C1 segment of cervical spinal cord (tissue), 14 donors: ENCODE measurements around the gene HOXC5.

ENCODE experiments used
- DNase-seq, 14 donors: peaks; one replicate each; lab custom pipeline; 2025; lab: John Stamatoyannopoulos, UW

The HOXC5 gene

DNA sequence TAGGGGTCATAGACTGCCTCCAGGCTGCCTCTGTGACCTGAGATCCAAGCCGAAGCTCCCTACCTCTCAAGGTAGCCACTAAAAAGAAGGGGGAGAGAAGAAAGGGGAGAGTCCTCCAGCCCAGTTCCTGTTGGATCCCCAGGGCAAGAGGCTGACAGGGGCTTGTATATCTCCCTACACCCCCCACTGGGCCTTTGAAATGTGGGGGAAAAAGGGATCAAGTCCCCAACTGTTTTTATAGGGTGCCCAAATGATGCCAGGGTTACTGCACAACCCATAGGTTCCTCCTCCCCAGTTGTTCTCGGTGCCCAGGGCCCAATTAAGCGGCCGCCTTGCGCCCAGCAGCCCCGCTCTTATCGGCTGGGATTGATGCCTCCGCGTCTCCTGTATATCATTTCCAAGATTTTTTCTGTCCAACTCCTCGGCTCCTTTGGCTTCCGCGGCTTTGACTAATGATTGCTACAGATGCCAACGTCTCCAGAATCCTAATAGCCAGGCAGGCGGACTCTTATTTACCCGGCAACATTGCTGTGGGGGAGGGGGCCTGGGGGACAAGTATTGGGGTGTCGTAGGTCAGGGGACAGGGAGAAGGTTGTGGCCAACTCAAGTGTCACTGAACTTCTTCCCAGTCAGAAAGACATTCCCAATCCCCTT, 13.1 kb downstream of the HOXC5 start:
- no peak for DNase-seq

DNA sequence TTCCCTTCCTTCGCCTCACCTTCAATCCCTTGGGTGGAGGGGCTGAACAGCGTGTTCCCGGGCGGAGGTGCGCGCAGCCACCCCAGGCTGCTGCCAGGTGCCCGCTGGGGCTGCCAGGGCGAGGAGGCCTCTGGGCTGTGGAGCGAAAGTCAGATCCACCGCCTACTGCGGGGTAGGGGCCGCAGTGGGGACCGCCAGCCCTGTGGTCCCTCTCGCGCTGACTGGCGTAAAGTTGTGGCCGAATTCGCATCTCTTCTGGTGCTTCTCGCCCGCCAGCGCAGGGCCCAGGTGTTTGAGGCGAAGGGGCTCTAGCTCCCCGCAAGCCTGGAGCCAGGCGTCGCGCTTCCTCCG, 13.9 kb downstream of the HOXC5 start:
- DNase-seq = no peak

DNA sequence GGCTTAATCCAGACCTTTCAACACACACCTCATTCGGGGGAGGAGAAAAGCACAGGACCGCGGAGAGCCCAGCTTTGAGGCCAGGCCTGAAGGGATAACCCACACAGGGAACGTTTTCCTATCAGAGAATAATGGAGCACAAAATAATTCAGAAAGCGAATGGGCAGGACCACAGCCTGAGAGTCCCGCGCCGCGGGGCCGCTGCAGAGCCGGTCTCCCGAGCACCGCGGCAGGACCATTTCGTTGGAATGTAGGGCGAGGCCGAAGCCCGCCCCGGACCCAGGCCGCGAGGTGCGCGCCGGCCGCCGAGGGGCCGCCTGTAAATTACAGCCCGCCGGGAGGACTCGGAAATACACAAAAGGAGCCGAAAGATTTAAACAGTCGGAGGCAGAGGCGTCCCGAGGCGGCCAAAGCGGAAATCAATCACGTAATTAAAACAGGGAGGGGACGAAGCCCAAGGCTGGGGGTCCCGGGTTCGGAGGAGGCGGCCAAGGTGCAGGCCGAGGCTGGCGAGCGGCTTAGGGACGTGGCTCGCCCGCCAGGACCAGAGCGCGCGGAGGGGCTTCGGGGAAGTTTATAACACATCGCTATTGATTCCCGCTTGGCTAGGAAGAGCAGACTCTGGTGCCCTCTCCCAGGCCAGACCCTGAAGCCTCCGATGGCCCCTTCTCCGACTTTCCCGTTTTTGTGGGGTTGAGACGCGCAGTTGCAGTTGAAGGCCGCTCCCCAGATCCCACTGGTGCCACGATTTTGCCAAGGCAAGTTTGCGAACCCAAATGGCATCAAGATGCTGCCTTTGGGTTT, 14.5 kb downstream of the HOXC5 start:
- DNase-seq = no peak

DNA sequence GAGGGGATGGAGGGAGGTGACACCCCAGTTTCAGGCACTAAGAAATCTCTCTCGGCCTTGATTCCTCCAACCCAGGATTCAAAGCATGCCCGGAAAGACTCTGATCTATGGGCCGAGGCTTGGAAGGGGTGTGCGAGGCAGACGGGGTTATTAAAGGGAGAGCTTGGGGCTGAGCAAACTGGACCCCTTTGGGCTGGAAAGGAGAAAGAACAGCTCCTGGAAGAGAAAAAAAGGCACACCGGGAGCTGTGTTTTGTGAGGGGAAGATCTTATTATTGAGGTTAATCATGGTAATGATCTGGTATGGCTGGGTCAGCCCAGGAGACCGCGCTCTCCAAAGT, 15.1 kb downstream of the HOXC5 start:
- no peak for DNase-seq

DNA sequence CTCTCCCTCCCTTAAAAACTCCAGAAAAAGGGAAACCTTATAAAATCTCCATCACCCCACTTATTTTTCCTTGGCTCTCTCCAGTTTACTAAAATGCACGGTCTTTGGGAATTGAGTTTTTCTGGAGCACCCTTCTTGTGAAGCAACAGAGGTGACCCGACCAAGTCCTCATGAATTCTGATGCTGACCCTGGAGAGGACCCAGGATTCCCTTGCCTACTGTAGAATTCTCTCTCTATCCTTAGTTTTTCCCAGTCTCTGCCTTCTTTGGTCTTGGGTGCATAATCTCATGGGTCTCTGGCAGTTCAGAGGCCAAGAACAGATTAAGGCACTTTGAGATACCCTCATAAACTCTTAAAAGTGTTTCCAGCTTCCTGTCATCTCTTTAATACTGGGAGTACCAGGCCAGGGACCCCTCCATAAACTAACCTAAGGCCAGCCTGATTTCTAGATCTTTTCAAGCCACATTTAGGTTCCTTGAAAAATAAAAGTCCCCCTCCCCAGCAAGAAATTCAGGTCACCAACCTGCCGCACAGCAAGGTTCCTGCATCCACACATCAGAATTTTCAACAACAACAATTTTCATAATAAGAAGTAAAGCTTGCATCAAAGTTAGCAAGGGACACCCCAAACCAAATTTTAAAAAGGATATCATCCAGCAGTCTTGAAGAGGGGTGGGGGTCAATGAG, 15.7 kb downstream of the HOXC5 start:
- no peak for DNase-seq

DNA sequence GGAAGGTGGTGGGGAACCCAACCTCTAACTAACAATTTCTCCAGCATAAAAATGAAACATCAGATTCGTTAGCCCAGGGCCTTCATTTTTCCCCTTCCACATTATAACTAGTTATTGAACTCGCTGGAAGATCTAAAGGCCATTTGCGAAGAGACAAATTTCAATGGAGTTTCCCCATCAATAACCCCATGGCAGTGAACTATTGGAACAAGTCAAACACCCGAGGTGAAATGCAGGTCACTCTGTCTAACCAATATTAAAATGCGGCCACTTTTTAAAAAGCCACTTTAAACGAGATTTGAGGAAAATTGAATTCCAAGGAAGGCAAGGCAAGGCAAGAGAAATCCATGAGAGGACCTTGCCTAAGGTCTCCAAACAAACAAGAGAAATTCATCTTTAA, 16.3 kb downstream of the HOXC5 start:
- DNase-seq = no peak

DNA sequence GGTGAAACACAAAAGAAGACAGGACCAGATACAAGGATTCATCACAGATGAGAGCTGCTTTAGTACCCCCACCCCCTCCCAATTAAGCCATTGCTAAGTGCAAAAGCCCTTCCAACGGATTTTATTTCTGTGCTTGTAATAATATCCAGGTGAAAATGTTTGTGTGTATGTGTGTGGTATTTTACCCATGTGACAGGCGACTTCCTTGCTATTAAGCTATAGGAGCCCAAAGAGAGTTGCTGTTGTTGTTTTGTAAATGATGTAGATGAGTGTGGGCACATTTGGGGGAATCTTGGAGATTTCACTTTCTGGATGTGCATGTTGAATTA, 17.6 kb downstream of the HOXC5 start:
- DNase-seq = no peak

DNA sequence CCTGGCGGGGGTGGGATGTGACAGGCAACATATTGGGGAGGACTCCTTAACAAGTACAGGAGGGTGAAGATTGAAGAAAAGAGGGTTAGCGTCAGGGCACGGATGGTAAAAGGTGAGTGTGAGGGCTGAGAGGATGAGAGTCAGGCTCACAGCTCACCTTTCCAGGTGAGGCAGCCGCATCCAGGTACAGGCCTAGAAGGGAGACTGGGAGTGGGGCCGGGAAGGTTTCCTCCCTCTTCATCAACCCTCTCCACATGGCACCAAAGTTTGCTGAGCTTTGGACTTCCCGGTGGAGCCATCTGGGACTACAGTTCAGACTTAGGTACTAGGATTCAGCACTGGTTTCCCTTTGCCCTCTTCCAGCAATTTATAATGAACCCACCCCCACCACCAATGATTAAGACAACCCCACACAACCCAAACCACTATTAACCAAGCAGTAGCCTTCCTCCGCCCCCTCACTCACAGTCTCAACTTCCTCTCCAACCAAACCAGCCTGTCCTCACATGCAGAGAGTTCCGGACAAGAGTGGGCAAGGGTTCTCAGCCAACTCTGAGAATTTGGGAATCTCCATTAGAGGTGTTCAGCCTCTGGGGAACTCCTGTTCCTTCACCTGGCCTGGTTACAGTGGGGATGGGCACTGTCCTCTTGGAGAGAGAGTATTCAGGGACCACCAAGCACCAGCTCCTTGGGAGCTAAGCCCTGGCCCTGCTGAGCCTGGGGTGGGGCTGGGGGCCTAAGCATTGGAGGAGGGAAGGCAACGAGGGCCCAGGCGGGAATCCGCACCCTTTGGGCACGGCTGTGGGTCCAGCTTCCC, 18.4 kb downstream of the HOXC5 start:
- no peak for DNase-seq

DNA sequence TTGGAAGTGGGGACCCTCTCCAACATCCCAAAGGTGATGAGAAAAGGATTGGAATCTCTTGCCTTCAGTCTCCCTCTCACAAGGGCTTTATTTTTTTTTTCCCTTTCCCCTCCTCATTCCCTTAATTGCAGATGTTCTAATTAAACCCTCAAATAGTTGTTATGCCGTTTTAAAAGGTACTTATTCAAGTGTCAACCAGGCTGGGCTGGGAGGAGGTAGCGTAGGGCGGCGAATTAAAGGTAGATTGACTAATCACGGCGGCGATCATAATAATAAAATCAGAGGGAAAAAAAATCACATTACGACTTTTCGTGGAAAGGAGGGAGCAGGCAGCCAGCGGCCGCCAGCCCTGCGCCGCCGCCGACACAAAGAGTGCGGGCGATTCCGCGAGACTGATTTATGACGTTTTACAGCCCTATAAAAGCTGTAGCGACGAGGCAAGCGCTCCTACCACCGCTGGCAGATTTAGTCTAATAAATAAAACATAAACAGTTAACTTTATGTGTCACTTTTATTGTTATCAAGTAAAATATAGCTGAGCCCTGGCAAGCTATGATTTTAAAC, 19.1 kb downstream of the HOXC5 start:
- no peak for DNase-seq

DNA sequence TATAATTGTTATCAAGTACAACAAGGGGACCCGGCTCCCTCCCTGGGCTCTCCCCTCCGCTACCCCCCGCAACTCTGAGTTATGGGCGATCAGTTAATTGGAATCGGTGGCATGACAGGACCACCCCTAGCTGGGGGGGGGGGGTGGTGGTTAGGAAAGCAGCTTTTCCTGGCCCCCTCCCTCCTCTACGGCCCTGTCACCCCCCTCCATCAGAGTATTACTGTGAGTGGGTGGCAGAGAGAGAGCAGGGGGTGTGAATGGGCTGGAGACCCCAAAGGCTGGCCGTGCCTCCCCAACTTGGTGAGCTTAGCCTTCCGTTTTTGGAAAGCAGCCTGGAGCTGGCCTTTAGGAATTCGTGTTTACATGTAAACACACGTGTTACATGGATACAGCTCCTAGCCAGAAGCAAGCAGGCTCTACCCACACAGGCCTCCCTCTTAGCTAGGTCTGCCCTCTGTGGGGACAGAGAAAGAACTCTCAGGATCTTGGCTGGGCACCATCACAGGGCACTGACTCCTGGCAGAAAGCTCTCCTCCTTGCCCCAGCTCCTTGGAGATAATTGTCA, 19.7 kb downstream of the HOXC5 start:
- peak in 1 of 14 donors; percentile 59 for DNase-seq

DNA sequence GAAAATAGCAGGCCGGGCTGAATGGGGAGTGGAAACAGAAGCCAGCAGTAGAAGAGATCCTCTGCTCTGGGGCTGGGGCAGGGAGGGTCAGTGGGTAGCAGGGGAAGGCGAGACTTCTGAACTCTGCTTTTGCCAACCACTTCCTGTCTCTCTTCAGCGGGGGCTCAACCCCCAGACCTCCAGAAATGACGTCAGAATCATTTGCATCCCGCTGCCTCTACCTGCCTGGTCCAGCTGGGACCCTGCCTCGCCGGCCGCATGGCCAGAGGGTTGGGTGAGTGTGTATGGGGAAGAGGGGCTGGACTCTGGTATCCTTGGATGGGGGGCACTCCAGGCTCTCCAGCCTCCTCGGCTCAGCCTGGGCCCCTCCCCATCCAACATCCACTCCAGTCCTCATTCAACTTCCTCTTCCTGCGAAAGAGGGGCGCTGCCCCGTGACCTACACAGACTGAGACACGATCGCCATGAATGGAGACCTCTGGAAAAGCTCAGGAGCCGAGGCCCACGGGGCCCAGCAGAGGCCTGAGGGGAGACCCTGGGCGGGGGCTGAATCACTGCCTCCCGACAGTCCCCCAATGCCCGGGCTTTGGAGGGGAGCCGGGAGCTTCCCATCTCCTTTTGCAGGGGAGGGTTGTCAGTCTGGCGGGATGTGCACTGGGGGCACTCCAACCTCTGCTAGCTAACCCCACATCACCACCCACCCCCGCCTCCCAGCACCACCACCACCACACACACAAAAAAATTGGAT, 20.3 kb downstream of the HOXC5 start:
- peak in 9 of 14 donors; percentile 39 to 78 (median 74) for DNase-seq

DNA sequence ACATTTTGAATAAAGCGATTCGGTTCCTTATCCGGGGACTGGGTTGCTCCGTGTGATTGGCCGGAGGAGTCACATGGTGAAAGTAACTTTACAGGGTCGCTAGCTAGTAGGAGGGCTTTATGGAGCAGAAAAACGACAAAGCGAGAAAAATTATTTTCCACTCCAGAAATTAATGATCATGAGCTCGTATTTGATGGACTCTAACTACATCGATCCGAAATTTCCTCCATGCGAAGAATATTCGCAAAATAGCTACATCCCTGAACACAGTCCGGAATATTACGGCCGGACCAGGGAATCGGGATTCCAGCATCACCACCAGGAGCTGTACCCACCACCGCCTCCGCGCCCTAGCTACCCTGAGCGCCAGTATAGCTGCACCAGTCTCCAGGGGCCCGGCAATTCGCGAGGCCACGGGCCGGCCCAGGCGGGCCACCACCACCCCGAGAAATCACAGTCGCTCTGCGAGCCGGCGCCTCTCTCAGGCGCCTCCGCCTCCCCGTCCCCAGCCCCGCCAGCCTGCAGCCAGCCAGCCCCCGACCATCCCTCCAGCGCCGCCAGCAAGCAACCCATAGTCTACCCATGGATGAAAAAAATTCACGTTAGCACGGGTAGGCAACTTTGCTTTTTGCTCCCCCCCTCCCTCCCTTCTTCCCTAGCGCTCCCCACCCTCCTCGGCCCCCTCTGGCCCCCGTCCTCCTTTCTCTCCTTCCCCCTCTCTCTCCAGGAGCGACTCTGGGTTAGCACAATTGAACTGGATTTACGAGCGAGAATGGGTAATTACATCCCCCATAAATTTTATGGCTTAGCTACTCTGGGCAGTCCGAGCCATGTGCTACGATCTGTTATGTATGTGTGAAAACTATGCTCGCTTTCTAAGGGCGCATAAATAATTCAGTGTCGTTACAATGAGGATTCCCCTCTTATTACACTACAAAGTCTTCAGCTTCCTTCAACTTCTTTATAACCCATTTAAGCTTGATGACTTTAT, 21.2 kb downstream of the HOXC5 start, which contains the start of gene HOXC4:
Gene HOXC4, plus strand, starts transcription at position 85 of the 991 bp plus-strand sequence. Its CDS starts 88 bp downstream, at position 173.
- DNase-seq = peak in 4 of 14 donors; percentile 27 to 64 (median 51)

DNA sequence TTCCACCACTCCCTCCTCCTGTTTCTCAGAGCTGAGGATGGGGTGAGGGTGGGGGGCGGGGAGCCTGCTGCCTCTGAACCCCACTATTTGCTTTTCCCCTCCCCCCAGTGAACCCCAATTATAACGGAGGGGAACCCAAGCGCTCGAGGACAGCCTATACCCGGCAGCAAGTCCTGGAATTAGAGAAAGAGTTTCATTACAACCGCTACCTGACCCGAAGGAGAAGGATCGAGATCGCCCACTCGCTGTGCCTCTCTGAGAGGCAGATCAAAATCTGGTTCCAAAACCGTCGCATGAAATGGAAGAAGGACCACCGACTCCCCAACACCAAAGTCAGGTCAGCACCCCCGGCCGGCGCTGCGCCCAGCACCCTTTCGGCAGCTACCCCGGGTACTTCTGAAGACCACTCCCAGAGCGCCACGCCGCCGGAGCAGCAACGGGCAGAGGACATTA, 21.9 kb downstream of the HOXC5 start:
- DNase-seq = no peak

DNA sequence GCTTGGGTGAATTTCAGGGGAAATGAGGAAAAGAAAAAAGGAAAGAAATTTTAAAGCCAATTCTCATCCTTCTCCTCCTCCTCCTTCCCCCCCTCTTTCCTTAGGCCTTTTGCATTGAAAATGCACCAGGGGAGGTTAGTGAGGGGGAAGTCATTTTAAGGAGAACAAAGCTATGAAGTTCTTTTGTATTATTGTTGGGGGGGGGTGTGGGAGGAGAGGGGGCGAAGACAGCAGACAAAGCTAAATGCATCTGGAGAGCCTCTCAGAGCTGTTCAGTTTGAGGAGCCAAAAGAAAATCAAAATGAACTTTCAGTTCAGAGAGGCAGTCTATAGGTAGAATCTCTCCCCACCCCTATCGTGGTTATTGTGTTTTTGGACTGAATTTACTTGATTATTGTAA, 22.7 kb downstream of the HOXC5 start:
- DNase-seq = no peak

DNA sequence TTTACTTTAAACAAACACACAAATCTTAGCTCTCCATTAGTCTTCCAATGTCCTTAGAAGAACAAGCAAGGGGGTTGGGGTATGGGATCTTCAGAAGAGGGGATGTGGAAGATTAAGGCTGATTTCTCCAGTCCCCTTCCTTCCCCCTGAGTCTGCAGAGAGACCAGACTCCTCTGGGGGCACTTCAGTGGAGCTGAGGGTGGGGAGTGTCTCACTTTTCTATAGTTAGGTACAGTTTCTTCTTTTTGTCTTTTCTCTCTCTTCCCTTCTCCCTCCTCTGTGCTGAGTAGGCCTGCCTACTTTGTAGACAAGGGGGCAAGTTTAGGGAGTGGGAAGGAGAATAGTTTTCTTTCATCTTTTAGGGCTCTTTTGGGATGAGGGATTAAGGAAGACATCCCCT, 23.3 kb downstream of the HOXC5 start:
- DNase-seq = no peak

DNA sequence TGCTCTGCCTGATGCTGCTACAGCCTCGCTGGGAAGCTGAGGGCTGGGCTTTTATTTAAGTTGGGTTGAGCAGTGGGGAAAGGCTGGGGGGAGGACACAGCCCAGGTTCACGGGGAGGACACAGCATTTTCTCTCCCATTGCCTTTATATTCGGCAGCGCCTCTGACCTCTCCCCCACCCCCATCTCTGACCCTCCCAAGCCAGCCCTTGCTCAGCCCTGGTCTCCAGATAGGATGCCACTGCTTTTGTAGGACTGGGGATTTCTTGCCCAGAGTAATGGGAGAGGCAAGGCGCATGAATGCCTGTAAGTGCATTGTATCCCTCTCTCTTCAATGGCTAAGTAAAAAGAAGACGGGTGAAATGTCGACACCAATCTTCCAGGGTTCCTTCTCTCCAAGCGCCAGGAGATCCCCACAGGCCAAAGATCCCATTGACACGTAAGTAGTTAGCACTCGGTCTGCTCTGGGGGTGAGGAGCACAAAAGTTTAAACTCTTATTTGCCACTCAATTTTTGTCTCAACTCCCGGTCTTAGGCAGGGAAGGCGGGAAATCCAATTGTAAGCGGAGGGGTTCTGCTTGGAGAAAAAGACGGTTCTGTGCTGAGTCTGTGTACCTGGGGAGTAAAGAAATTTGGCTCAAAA, 25.4 kb downstream of the HOXC5 start:
- DNase-seq = no peak

DNA sequence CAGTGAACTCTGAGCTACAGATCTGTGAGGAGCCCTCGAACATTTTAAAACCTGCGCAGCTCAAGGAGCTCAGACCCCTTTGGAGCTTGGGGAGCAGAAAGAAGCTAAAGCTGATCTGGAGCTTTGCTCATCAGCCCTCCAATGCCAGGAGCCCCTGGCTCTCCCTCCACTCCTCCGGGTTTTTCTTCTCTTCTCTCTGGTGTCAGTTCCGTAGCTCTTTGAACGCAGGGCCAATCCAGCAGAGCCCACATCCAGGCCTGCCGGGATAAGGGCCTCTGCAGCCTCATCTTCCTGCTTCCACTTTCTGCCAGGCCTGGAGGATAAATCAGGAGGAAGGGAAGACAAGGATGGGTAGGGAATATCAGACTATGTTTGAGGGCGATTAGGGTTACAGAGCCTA, 26.8 kb downstream of the HOXC5 start:
- DNase-seq = no peak

DNA sequence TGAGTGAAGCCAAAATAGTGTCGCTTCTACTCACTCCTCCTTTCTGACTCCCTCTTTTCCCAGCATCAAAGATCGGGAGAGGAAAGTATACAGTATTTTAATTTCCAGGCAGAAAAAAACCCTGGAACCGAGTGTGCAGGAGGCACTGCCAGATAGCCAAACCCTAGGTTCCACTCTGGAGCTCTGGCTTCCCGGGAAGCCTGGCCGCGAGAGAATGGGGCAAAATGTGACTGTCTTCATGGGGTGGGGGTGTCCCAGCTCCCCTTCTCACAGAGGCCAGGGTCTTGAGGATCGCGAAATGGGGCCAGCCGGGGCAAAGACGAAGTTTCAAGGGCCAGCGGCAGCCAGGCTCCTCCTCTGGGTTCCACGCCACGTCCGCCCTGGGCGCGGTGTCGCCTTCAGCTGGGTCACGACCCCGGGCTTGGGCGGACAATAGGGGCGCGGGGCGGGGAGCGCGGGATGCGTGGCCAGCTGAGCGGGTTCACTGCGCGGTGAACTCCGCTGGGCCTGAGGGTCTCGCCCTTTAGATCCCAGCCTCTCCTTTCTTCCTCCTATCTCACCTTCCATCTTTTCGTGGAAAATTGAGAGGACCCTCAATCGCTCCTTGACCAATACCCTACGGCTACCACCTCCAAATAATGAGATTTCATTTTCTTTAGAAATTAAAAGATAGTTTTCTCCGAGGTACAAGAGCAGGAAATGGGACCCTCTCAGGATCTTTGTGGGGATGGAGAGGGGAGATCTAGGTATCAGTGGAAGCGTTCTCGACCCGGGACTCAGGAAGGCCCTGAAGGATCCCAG, 27.5 kb downstream of the HOXC5 start:
- DNase-seq = no peak
